KG1 (cell line): ENCODE results near the gene PAQR3.

ENCODE experiments used
- DNase-seq: peaks from one replicate; lab custom pipeline; 2025; lab: John Stamatoyannopoulos, UW

Gene PAQR3

DNA sequence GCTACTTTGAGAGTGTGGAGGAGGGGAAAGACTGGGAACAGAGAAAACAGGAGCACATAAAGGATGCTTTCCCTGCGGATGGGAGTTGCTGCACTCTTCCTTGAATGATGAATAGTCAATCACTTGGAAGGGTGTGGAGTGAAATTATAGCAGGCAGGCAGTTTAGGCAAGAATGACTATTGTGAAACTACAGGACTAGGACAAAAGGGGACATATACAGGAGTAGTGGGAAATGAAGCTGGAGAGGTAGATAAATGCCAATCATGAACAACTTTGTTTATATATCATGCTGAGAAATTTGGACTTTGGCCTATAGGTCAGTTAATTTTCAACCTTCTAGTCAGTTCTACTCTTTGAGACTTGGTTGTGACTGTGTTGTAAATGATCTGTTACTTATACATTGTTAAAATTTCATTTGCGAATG, 76.9 kb downstream of the PAQR3 start:
- DNase-seq: no peak
